LoVo (cell line): Measurements from ENCODE around the gene UBN2.

Experiments
- DNase-seq: peaks from one replicate; pipeline ENCODE4 v3.0.0-alpha.2; 2016; ENCODE audit warnings: low spot score

Gene UBN2

GRCh38 chr7:139351027-139351426 lies 120.0 kb downstream of the UBN2 start:
- DNase-seq: no peak

GRCh38 chr7:139354729-139355128 lies 123.7 kb downstream of the UBN2 start:
- no peak for DNase-seq

DNA sequence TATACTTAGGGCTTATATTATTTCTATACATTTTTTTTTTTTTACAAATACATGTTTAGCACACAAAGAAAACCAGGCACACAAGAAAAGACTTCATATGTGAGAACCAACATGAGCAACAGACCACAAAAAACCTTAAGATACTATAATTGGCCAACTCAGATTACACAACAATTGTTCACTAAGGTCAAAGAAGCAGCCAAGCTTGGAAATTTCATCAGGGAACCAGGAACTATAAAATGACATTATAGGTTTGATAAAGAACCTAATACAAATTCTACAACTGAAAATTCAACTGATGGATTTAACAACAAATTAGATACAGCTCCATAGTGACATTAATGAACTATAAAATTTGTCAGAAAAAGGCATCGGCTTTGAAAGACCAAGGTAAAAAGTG lies 124.3 kb downstream of the UBN2 start:
- no peak for DNase-seq
